H1 (cell line): ENCODE measurements around the gene RRAS. TPM values are rescaled to one million over a fixed set of nuclear protein-coding genes. Genes with fewer than 3 reads are reported as not detected.
A peak's percentile ranks its signal among the peaks of the same experiment; 100 is the strongest.

ENCODE experiments used
- CTCF ChIA-PET: fragments of 300-600 bp; sonication (Branson Sonifier 250); formaldehyde crosslinking; loops from one replicate; lab custom pipeline; 2021; ENCODE audit not compliant: partially characterized antibody; lab: Charles Lee
- POLR2A ChIA-PET: fragments of 300-600 bp; sonication (Branson Sonifier 250); formaldehyde crosslinking; loops from one replicate; lab custom pipeline; 2021; ENCODE audit warnings: inconsistent platforms; ENCODE audit not compliant: partially characterized antibody; lab: Charles Lee
- DNase-seq, 2 experiments: peaks; one replicate each; pipeline versions ENCODE4 v3.0.0 to v3.0.0-alpha.2; 2010 to 2022; ENCODE audit warnings: low spot score in 2 of 2, low read depth in 1 of 2, mixed read lengths in 1 of 2
- FAIRE-seq: peaks from 2 replicates; lab custom pipeline; 2011; peaks lifted over from hg19 to GRCh38; lab: Jason Lieb, UNC
- H2AFZ ChIP-seq: 2 replicates; pipeline ENCODE4 v1.8.1; 2012; ENCODE audit warnings: low read length, inconsistent platforms
- H2AK5ac ChIP-seq: 2 replicates; pipeline ENCODE4 v1.6.1; 2013; ENCODE audit warnings: low read depth, low read length
- H2BK120ac ChIP-seq: replicated peaks from 2 replicates; pipeline ENCODE3; 2013; ENCODE audit warnings: low read depth, low read length, inconsistent platforms
- H2BK12ac ChIP-seq: 2 replicates; pipeline ENCODE4 v1.6.1; 2013; ENCODE audit warnings: low read depth, low read length
- H2BK15ac ChIP-seq: 2 replicates; pipeline ENCODE4 v1.6.1; 2013; ENCODE audit warnings: low read length
- H2BK20ac ChIP-seq: 2 replicates; pipeline ENCODE4 v1.6.1; 2013; ENCODE audit warnings: low read length
- H2BK5ac ChIP-seq: 2 replicates; pipeline ENCODE4 v1.6.1; 2013; ENCODE audit warnings: low read depth, low read length
- H3K14ac ChIP-seq: 2 replicates; pipeline ENCODE4 v1.6.1; 2013; ENCODE audit warnings: inconsistent platforms; ENCODE audit not compliant: insufficient read length
- H3K18ac ChIP-seq: 2 replicates; pipeline ENCODE4 v1.6.1; 2013; ENCODE audit warnings: low read length; ENCODE audit errors: extremely low read depth
- H3K23ac ChIP-seq: 2 replicates; pipeline ENCODE4 v1.6.1; 2013; ENCODE audit warnings: inconsistent platforms; ENCODE audit not compliant: insufficient read length
- H3K23me2 ChIP-seq: 2 replicates; pipeline ENCODE4 v1.6.1; 2013; ENCODE audit warnings: low read depth, low read length
- H3K27ac ChIP-seq: 2 replicates; pipeline ENCODE4 v1.6.1; 2011; ENCODE audit warnings: low read depth, low read length, inconsistent platforms
- H3K27me3 ChIP-seq, 4 experiments: replicated peaks in 1 of 4; 1 replicate in 1 of 4; 2 replicates in 3 of 4; pipeline versions ENCODE4 v1.6.1 to v1.8.1; 2011 to 2013; ENCODE audit warnings: low read length in 3 of 4, mild to moderate bottlenecking in 3 of 4, inconsistent platforms in 2 of 4, mixed read lengths in 2 of 4, moderate library complexity in 1 of 4; ENCODE audit not compliant: control insufficient read depth in 3 of 4, insufficient read depth in 3 of 4; ENCODE audit errors: extremely low read depth in 1 of 4
- H3K36me3 ChIP-seq, 4 experiments: 2 replicates each; pipeline versions ENCODE4 v1.6.1 to v1.8.1; 2011 to 2013; ENCODE audit warnings: mild to moderate bottlenecking in 4 of 4, low read length in 3 of 4, moderate library complexity in 2 of 4, control low read depth in 1 of 4, inconsistent platforms in 1 of 4; ENCODE audit not compliant: insufficient read depth in 4 of 4, control insufficient read depth in 2 of 4
- H3K4ac ChIP-seq: replicated peaks from 2 replicates; pipeline ENCODE3; 2013; ENCODE audit warnings: low read length, low read depth, mixed read lengths, inconsistent platforms; ENCODE audit not compliant: insufficient read length
- H3K4me1 ChIP-seq, 4 experiments: replicated peaks in 1 of 4; 1 replicate in 1 of 4; 2 replicates in 3 of 4; pipeline versions ENCODE4 v1.6.1 to v1.8.1; 2011 to 2013; ENCODE audit warnings: low read length in 3 of 4, inconsistent platforms in 2 of 4, mixed read lengths in 1 of 4; ENCODE audit not compliant: insufficient read depth in 4 of 4, control insufficient read depth in 3 of 4
- H3K4me2 ChIP-seq, 2 experiments: 2 replicates each; pipeline versions ENCODE4 v1.6.1 to v1.8.1; 2011 to 2013; ENCODE audit warnings: low read depth in 2 of 2, low read length in 2 of 2, control low read depth in 1 of 2, inconsistent platforms in 1 of 2, mild to moderate bottlenecking in 1 of 2; ENCODE audit not compliant: insufficient read depth in 1 of 2
- H3K4me3 ChIP-seq, 4 experiments: fragments of 200-600, 300-600 bp in 1 of 4; sonication (generic), shearing (Covaris generic), sonication (Bioruptor Twin) in 1 of 4; 2 replicates each; pipeline versions ENCODE4 v1.5.1 to v1.8.1; 2011 to 2016; ENCODE audit warnings: low read length in 4 of 4, low read depth in 3 of 4, control low read depth in 2 of 4, inconsistent platforms in 2 of 4, mild to moderate bottlenecking in 2 of 4, mixed read lengths in 1 of 4, moderate library complexity in 1 of 4; ENCODE audit not compliant: insufficient read depth in 2 of 4; ENCODE audit errors: extremely low read depth in 1 of 4
- H3K56ac ChIP-seq: replicated peaks from 2 replicates; pipeline ENCODE3; 2013; ENCODE audit warnings: low read depth, mild to moderate bottlenecking, mixed read lengths, low read length, inconsistent platforms; ENCODE audit not compliant: insufficient read length
- H3K79me1 ChIP-seq: 2 replicates; pipeline ENCODE4 v1.6.1; 2013; ENCODE audit warnings: low read depth, low read length, control low read depth
- H3K79me2 ChIP-seq, 2 experiments: 2 replicates each; pipeline versions ENCODE4 v1.6.1 to v1.8.1; 2012 to 2013; ENCODE audit warnings: low read length in 2 of 2, mild to moderate bottlenecking in 2 of 2, inconsistent platforms in 1 of 2; ENCODE audit not compliant: insufficient read depth in 2 of 2, control insufficient read depth in 1 of 2
- H3K9ac ChIP-seq, 4 experiments: replicated peaks in 1 of 4; 1 replicate in 1 of 4; 2 replicates in 3 of 4; pipeline versions ENCODE4 v1.6.1 to v1.8.1; 2011 to 2013; ENCODE audit warnings: low read depth in 3 of 4, low read length in 3 of 4, control low read depth in 2 of 4, mild to moderate bottlenecking in 2 of 4, moderate library complexity in 2 of 4, inconsistent platforms in 1 of 4; ENCODE audit errors: extremely low read depth in 1 of 4
- H3K9me3 ChIP-seq, 2 experiments: 2 replicates each; pipeline versions ENCODE4 v1.6.1 to v1.8.1; 2012 to 2013; ENCODE audit warnings: mild to moderate bottlenecking in 2 of 2, moderate library complexity in 2 of 2, control low read depth in 1 of 2, inconsistent platforms in 1 of 2, low read depth in 1 of 2, low read length in 1 of 2, mixed read lengths in 1 of 2; ENCODE audit not compliant: insufficient read depth in 2 of 2
- H4K20me1 ChIP-seq, 2 experiments: replicated peaks in 1 of 2; 2 replicates each; pipeline versions ENCODE3 to v1.8.1; 2011 to 2013; ENCODE audit warnings: inconsistent platforms in 2 of 2, low read length in 2 of 2, mild to moderate bottlenecking in 1 of 2; ENCODE audit not compliant: insufficient read depth in 2 of 2, control insufficient read depth in 1 of 2
- H4K5ac ChIP-seq: 2 replicates; pipeline ENCODE4 v1.6.1; 2013; ENCODE audit warnings: low read length, low read depth, mixed read lengths, inconsistent platforms; ENCODE audit not compliant: insufficient read length
- H4K8ac ChIP-seq: 2 replicates; pipeline ENCODE4 v1.8.0; 2013; ENCODE audit warnings: mild to moderate bottlenecking, moderate library complexity, low read length, inconsistent platforms; ENCODE audit not compliant: insufficient read depth; ENCODE audit errors: extremely low read depth
- H4K91ac ChIP-seq: replicated peaks from 2 replicates; pipeline ENCODE3; 2013; ENCODE audit warnings: low read length, mixed read lengths, inconsistent platforms; ENCODE audit not compliant: insufficient read length
- POLR2A ChIP-seq, 2 experiments: IDR thresholded peaks; 1 replicate in 1 of 2; 2 replicates in 1 of 2; pipeline ENCODE4 v1.6.1; 2011; ENCODE audit warnings: low read depth in 2 of 2, low read length in 2 of 2, mild to moderate bottlenecking in 2 of 2; ENCODE audit errors: control extremely low read depth in 1 of 2
- POLR2AphosphoS5 ChIP-seq: IDR thresholded peaks from 2 replicates; pipeline ENCODE4 v1.6.1; 2011; ENCODE audit warnings: low read depth, low read length
- SP1 ChIP-seq: IDR thresholded peaks from 2 replicates; pipeline ENCODE4 v1.6.1; 2011; ENCODE audit warnings: low read depth, low read length
- WGBS, 2 experiments: shearing (Covaris generic) in 1 of 2; methylation state at CpG; one replicate each; pipeline versions ENCODE4 v1.1.6 to v1.1.7; 2013 to 2015; ENCODE audit warnings: low lambda C conversion rate in 2 of 2, mixed read lengths in 2 of 2, inconsistent platforms in 1 of 2, low coverage in 1 of 2, missing lambda C conversion rate in 1 of 2; ENCODE audit not compliant: insufficient replicate concordance in 2 of 2, insufficient coverage in 1 of 2, insufficient read length in 1 of 2; ENCODE audit errors: extremely low coverage in 1 of 2, missing lambda C conversion rate in 1 of 2; 5-methylcytosine and 5-hydroxymethylcytosine counted together
- polyA plus RNA-seq, 7 experiments: library from polyadenylated mRNA; depleted of rRNA in 3 of 7; stranded (reverse) in 5 of 7; unstranded in 2 of 7; fragments of >200 nt in 5 of 7; fragments of 200-250 nt in 2 of 7; gene quantifications; 1 replicate in 5 of 7; 2 replicates in 1 of 7; 4 replicates in 1 of 7; pipeline versions ENCODE4 v1.2.1 to v1.2.3, GENCODE V29; 2011 to 2013; ENCODE audit warnings: missing spikeins in 2 of 7, mixed read lengths in 2 of 7
- total RNA-seq: library from RNA; stranded (reverse); fragmentation: NEBNext Ultra II Directional; extraction: Animal tissue kit (Norgen Biotek cat#: 25700); gene quantifications from 2 replicates; pipeline ENCODE4 v1.2.1, GENCODE V29; 2021

Gene RRAS
- total and polyA plus RNA-seq, 2 of the 8 experiments (the other 6 are each of a cell fraction or from before 2014, with no cell fraction given) = 17.7 to 49.1 TPM

- CTCF ChIA-PET = interaction anchor here (0.9 to 2.3 kb wide), 4 partner anchors 19 to 39 kb away, joined by 3 to 6 read pairs (median 5); no protein-coding TSS in a partner anchor
Observed at GRCh38 chr19:49636233-49636932, 3.6 kb downstream of the RRAS start.

More at GRCh38 chr19:49636233-49636932, 3.6 kb downstream of the RRAS start:
- Histone ChIP-seq H3K27ac (no peak overlapping the region), H3K4ac (no peak overlapping the region), H3K79me2 (no peaks in the 10 kb centered on the region), H3K4me3 (no peak overlapping the region), H3K4me2 (no peak overlapping the region), H3K9ac (no peak overlapping the region), H4K8ac (peak overlapping the region; percentile 29; the same call in 1 of the 2 replicates), H2AK5ac (0 out of 2 replicates have a peak overlapping the region, but pooled peaks have one; percentile 65), H3K56ac (no peak overlapping the region), H2BK15ac (0 out of 2 replicates have a peak overlapping the region, but pooled peaks have one; percentile 16), H3K23ac (no peak overlapping the region), H3K79me1 (no peaks in the 10 kb centered on the region), H2BK12ac (peak overlapping the region; percentile 50; the same call in 1 of the 2 replicates), H2BK120ac (no peak overlapping the region), H3K14ac (no peak overlapping the region), H4K5ac (no peak overlapping the region), H2BK5ac (no peak overlapping the region), H2BK20ac (peak overlapping the region; percentile 18; the same call in 1 of the 2 replicates), H3K9me3 (no peaks in the 10 kb centered on the region), H2AFZ (no peak overlapping the region), H3K36me3 (no peaks in the 10 kb centered on the region), H3K18ac (no peak overlapping the region), H3K23me2 (peaks cover 5% of the 10 kb centered on the region), H3K4me1 (peaks cover 0 to 23% (median 10%) of the 10 kb centered on the region in 4 experiments; a peak in 6 of 7 replicates), H3K27me3 (no peaks in the 10 kb centered on the region), H4K91ac (no peak overlapping the region), H4K20me1 (peaks cover 0 to 2% of the 10 kb centered on the region in 2 experiments)
- FAIRE-seq = no peak
- POLR2A ChIA-PET = interaction anchor here (0.5 to 50.7 kb wide), 9 partner anchors 9 to 122 kb away, joined by 3 to 840 read pairs (median 7); partner anchors contain the start of genes ADM5, PRMT1 and PRR12
- 86% methylated on average over 24 of the region's 30 CpGs; no CpG with 5 or more reads in 1 of the 2 experiments for WGBS, 2 experiments
- TF ChIP-seq POLR2AphosphoS5 (peak; percentile 66), POLR2A (IDR thresholded peaks at IDR 0.05; ENCODE audit: control extremely low read depth in 1 of 2, low read depth in 2 of 2, low read length in 2 of 2) (peak in 1 of 2 experiments; percentile 65; a peak in 2 of 3 replicates), SP1 (no peak)
- no peak for DNase-seq
